HG03457 (cell line): Measurements from ENCODE around the gene CNTNAP2.
"Not testable (repeated sequence)": the region's sequence is repeated elsewhere in the genome, so short reads cannot be mapped to it uniquely, and the experiment has no call there.

ENCODE experiments used
- ATAC-seq: cut with Tn5 transposase; IDR thresholded peaks from one replicate; pipeline ENCODE4 v1.9.1; 2021; ENCODE audit warnings: moderate number of reproducible peaks; ENCODE audit not compliant: unreplicated experiment

Gene CNTNAP2

DNA sequence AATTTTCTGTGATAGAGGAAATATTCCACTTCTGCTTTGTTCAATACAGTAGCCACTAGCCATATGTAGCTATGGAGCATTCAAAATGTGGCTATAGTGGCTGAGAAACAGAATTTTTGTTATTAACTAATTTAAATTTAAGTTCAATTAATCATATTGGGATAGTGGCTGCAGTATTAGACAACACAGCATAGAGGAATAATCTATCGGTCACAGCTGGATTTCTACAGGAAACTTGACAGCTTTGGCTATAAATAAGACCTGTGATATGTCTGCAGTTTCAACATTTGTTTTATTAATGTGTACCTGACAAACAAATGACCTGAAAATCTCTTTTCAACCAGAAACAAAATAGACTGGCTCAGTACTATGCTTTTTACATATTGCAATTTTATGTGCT lies 953.2 kb downstream of the CNTNAP2 start:
- ATAC-seq, result no peak

- no peak for ATAC-seq
Measured at GRCh38 chr7:147070886-147071285, 954.3 kb downstream of the CNTNAP2 start.

- ATAC-seq, result no peak
Measured at GRCh38 chr7:147071536-147071935, 954.9 kb downstream of the CNTNAP2 start.

DNA sequence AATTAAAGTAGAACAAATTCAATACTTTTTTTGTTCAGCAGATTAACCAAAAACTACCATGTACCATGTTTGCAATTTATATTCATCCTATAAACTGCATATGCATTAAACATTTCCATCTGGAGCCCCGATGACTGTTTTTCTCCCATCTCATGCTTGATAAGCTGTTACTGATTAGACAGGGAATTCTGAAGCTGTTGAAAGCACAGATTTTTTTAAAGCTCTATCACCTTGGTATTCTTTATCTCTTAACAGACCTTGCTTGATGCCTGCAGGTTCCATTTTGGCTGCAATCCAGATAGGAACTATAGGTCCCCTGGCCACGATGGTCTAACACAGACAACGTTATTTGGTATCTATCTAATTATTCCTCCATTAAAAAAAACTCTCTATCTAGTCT lies 961.7 kb downstream of the CNTNAP2 start:
- ATAC-seq, result no peak

DNA sequence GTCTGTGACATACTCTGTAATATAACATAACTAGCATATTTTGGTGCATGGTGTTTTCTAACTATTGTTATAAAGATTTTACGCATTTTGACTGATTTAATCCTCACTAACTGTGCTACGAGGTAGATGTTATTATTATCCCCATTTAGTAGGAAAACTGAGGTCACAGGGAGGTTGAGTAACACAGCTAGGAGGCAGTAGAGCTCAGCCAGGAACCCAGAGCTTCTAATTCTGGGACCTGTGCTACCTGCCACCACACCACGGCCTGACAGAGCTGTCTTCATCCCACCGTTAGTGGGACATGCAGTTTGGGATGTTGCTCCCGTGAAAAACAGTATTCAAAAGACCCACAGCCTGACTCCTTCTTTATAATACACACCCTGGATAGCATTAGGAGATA lies 962.5 kb downstream of the CNTNAP2 start:
- ATAC-seq, result no peak

DNA sequence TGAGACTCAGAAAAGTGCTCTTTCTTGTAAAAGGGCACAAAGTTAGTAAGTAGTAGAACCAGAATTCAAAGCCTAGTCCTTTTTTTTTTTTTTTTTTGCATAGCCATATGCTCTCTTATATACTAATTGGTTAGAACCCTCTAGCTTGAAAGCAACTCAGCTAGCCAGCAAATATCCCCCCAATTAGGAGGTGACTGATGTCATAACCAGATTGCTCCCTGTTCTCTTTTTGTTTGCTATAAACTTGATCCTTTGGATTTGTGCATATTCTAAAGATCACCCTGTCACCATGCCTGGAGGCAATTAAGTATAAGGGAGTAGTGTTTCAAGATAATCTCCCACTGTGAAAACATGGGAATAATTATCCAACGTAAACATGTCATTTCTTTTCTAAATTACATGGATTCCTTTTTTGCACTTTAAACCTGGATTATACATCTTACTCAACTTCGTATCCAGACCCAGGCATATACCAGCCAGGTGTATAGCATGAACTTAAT lies 963.4 kb downstream of the CNTNAP2 start:
- ATAC-seq, result no peak

DNA sequence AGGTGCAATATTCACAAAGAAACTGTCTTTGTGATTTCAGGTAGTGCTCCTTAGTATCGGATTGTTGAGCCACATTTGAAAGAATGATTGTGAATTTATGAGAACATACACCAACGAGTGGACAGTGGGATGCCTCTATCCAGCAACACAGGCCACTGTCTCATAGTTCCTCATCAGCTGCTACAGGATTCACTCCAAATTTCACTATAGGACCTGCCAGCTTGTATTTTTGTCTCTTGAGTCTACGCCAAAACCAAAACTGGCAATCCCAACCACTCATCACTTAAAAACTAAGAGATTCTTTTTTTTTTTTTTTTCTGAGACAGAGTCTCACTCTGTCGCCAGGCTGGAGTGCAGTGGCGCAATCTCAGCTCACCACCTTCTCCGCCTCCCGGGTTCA lies 964.5 kb downstream of the CNTNAP2 start:
- no peak for ATAC-seq

DNA sequence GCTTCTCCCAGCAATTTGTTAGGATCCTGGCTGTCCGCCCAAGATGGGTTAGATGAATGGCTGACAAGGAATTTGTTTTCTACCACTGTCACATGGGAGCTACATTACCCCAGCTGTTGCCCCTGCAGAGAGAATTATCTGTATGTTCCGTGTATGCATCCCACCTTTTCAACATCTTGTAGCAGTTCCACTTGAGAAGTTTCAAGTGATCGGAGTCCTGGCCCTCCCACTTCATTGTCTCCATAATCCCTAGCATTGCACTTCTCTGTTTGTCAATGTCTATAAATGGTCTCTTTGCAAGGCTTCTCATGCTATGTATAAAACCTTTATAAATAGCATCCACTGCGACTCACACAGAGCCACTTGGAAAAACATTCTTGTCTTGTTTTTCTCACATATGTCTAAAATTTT lies 972.5 kb downstream of the CNTNAP2 start:
- no peak for ATAC-seq

DNA sequence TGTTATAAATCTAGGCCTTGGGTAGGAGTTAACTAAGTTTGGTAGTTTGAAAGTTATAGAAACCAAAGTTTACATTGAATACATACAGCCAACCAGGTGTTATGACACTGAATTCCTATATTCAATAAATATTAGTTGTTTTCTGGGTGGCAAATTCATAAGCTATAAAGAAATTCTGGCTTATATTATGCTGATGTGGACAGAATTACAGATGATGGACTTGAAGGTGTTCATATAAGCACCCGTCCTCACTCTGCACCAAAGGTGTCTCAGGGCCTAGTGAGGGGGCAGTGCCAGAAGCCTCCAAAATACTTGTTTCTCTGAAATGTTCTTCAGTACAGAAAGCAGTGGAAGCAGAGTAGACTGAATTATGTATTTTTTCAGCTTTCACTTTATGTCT lies 973.0 kb downstream of the CNTNAP2 start:
- no peak for ATAC-seq

- no peak for ATAC-seq
Measured at GRCh38 chr7:147096629-147097028, 980.0 kb downstream of the CNTNAP2 start.

DNA sequence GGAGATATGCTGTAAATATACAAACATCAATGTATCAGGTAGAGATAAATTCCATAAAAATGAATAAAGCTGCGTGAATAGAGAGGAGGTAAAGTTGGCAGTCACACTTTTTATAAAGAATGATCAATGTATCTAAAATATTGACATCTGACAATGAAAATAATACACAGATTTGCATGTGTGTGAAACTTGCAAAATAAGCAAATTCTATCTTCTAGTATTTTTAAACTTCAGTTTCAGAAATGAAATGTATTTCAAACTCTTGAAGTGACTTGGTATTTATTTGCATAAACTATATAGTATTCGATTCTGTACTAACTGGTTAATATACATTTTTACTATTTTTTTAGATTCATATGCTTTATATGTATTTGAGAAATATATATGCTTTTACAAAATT lies 986.6 kb downstream of the CNTNAP2 start:
- ATAC-seq, result no peak

GRCh38 chr7:147106746-147107145 lies 990.1 kb downstream of the CNTNAP2 start:
- no peak for ATAC-seq

- ATAC-seq, result not testable (repeated sequence)
Measured at GRCh38 chr7:147114525-147114924, 997.9 kb downstream of the CNTNAP2 start.

DNA sequence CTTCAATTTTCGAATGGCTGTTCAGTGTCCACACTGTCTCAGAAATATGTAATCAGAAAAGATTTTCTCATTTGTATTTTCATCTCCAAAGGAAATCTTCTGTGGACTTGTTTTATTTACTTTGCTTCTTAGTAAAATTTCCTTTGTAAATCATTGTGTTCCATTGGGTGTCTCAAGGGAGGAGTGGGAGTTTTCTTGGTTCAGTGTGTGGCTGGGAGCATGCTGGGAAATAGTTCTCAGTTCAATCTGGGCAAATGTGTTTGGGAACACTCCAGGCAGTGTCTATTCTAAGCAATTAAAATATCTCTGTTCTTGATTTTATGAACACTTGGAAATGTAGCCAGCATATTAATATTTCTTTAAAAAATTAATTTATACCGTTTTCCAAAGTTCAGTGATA lies 1019.8 kb downstream of the CNTNAP2 start:
- ATAC-seq, result no peak

GRCh38 chr7:147145194-147145593 lies 1028.6 kb downstream of the CNTNAP2 start:
- ATAC-seq, result no peak

DNA sequence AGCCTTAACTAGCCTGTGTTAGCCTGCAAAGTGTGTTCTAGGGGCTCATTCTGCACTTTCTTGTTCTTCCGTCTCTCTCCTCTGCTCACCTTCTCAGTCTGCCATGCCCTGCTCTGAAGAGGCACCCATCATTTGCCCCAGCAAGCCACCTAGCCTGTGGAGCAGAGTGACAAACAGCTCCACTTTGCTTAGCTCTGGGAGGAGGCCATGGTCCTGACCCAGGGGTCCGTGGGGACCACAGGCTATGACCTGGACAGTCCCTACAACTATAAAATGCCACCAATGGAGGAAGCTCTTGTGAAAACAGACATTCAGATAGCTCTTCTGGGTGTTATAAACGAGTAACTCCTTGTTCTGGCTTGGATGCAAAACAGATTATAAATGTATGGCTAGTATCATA lies 1029.6 kb downstream of the CNTNAP2 start:
- no peak for ATAC-seq

GRCh38 chr7:147151661-147152060 lies 1035.1 kb downstream of the CNTNAP2 start:
- ATAC-seq, result no peak

DNA sequence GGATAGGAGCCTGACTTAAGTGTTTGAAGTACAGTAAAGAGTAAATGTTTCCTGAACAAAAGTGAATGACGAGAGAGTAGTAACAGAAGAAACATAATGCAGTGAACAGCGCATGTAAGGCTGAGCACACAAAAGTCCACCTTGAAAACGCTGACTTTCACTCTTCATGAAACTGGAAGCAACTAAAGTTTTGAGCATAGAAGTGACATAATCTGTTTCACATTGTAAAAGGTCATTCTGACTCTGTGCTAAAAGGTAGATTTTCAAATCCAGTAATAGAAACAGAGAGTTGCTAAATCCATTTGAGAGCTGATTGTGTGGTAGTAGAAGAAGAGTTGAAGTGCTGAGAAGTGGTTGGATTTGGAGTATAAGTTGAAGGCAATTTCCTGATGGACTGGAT lies 1037.0 kb downstream of the CNTNAP2 start:
- ATAC-seq, result no peak

- no peak for ATAC-seq
Measured at GRCh38 chr7:147161405-147161804, 1044.8 kb downstream of the CNTNAP2 start.

DNA sequence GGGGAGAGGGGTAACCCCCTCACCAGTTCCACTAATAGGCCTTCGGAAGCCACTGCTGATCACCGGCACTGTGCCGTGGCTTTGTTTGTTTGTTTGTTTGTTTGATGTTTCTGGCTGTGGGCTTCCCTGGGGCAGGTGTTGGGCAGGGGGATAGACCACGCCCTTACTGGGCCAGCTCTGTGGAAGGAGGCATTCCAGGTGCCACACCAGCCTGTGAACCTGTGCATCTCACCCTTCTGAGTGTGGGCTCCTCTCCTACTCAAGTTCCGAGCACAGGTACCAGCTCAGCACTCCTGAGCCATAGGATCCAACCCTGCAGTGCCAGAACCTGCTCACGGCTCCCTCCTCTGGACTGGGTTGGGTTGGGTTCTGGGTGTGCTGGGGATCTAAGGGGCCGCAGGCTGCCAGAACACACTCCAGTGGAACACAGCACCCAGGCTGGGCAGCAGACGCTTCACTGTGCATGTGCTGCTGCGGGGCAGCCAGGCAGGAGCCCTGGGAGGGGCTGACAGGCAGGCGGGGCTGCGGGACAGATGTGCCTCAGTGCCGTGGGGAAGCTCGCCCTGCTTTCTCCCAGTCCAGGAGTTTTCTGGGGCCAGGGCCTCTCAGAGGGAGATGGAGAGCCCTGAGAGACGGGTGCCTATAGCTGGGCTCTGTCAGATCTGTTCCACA lies 1053.9 kb downstream of the CNTNAP2 start:
- ATAC-seq, result no peak

DNA sequence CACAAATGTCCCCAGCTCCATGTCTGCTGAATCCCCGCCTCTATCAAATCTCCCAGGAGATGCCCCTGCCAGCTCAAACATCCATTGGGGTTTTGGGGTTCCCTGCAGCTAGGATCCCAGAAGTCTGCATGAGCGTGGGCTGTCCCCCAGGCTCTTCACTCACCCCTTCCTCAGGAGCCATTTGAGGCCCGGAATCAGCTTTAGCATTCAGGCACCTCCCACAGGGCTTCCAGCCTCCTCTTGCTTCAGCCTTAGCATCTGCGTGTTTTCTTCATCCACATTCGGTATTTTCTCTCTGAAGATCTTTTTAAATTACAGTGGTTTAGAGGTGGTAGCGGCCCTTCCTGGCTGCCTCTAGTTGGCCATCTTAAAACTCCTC lies 1054.4 kb downstream of the CNTNAP2 start:
- no peak for ATAC-seq

GRCh38 chr7:147173883-147174282 lies 1057.3 kb downstream of the CNTNAP2 start:
- no peak for ATAC-seq

- no peak for ATAC-seq
Measured at GRCh38 chr7:147182874-147183273, 1066.3 kb downstream of the CNTNAP2 start.
